Neuronal stem cell (in vitro differentiated cells): Measurements from ENCODE around the gene HSPA12B.
A peak's percentile ranks its signal among the peaks of the same experiment; 100 is the strongest.

Experiments used
- DNase-seq: peaks from one replicate; pipeline ENCODE4 v3.0.0-alpha.2; 2013; ENCODE audit warnings: low spot score
- H2AFZ ChIP-seq: one replicate; pipeline ENCODE4 v1.6.1; 2013; ENCODE audit warnings: mild to moderate bottlenecking, low read length, inconsistent platforms
- H2AK5ac ChIP-seq: 2 replicates; pipeline ENCODE4 v1.6.1; 2013; ENCODE audit warnings: low read depth, mild to moderate bottlenecking, inconsistent platforms, low read length, moderate library complexity, mixed read lengths
- H2BK120ac ChIP-seq: 2 replicates; pipeline ENCODE4 v1.6.1; 2013; ENCODE audit warnings: low read depth, mild to moderate bottlenecking, inconsistent platforms, low read length, moderate library complexity, mixed read lengths
- H2BK12ac ChIP-seq: one replicate; pipeline ENCODE4 v1.6.1; 2013; ENCODE audit warnings: low read length, inconsistent platforms
- H2BK15ac ChIP-seq: 2 replicates; pipeline ENCODE4 v1.6.1; 2013; ENCODE audit warnings: mild to moderate bottlenecking, low read length, inconsistent platforms, mixed read lengths
- H2BK5ac ChIP-seq: one replicate; pipeline ENCODE4 v1.6.1; 2013; ENCODE audit warnings: inconsistent platforms, mild to moderate bottlenecking, low read length, moderate library complexity
- H3K14ac ChIP-seq: one replicate; pipeline ENCODE4 v1.6.1; 2013; ENCODE audit warnings: low read length, inconsistent platforms
- H3K18ac ChIP-seq: 2 replicates; pipeline ENCODE4 v1.6.1; 2013; ENCODE audit warnings: low read length, inconsistent platforms
- H3K23ac ChIP-seq: 2 replicates; pipeline ENCODE4 v1.6.1; 2013; ENCODE audit warnings: low read depth, mild to moderate bottlenecking, mixed read lengths, low read length, inconsistent platforms; ENCODE audit not compliant: poor library complexity
- H3K27ac ChIP-seq: replicated peaks from 3 replicates; pipeline ENCODE4 v1.5.1; 2013; ENCODE audit warnings: low read length, inconsistent platforms
- H3K27me3 ChIP-seq, 3 experiments: 2 replicates each; pipeline ENCODE4 v1.6.1; 2013; ENCODE audit warnings: low read length in 3 of 3, mild to moderate bottlenecking in 2 of 3, inconsistent platforms in 1 of 3, low read depth in 1 of 3, mixed read lengths in 1 of 3, moderate library complexity in 1 of 3; ENCODE audit not compliant: control insufficient read depth in 3 of 3, insufficient read depth in 3 of 3
- H3K36me3 ChIP-seq, 2 donors: replicated peaks in 1 of 2; 2 replicates each; pipeline ENCODE4 v1.6.1; 2013; ENCODE audit warnings: low read length in 2 of 2; ENCODE audit not compliant: control insufficient read depth in 2 of 2, insufficient read depth in 2 of 2
- H3K4ac ChIP-seq: 2 replicates; pipeline ENCODE4 v1.6.1; 2013; ENCODE audit warnings: inconsistent platforms, mild to moderate bottlenecking, low read length, moderate library complexity
- H3K4me1 ChIP-seq, 2 donors: 1 replicate in 1 of 2; 2 replicates in 1 of 2; pipeline ENCODE4 v1.6.1; 2013; ENCODE audit warnings: low read length in 2 of 2, low read depth in 1 of 2; ENCODE audit not compliant: control insufficient read depth in 2 of 2, insufficient read depth in 1 of 2
- H3K4me2 ChIP-seq: one replicate; pipeline ENCODE4 v1.6.1; 2013; ENCODE audit warnings: mild to moderate bottlenecking, low read length, inconsistent platforms; ENCODE audit not compliant: insufficient read depth, poor library complexity, severe bottlenecking
- H3K4me3 ChIP-seq, 2 donors: 2 replicates each; pipeline ENCODE4 v1.5.1; 2013; ENCODE audit warnings: low read length in 2 of 2, mild to moderate bottlenecking in 2 of 2, inconsistent platforms in 1 of 2, moderate library complexity in 1 of 2
- H3K79me1 ChIP-seq: one replicate; pipeline ENCODE4 v1.6.1; 2013; ENCODE audit warnings: low read depth, mild to moderate bottlenecking, inconsistent platforms, low read length, moderate library complexity
- H3K9ac ChIP-seq: one replicate; pipeline ENCODE4 v1.6.1; 2013; ENCODE audit warnings: mild to moderate bottlenecking, low read depth, low read length, inconsistent platforms; ENCODE audit not compliant: poor library complexity
- H3K9me3 ChIP-seq, 2 donors: replicated peaks in 1 of 2; 2 replicates each; pipeline versions ENCODE3 to v1.6.1; 2013; ENCODE audit warnings: low read length in 2 of 2, mild to moderate bottlenecking in 2 of 2, inconsistent platforms in 1 of 2, low read depth in 1 of 2, mixed read lengths in 1 of 2, moderate library complexity in 1 of 2; ENCODE audit not compliant: control insufficient read depth in 2 of 2, insufficient read depth in 1 of 2
- H4K8ac ChIP-seq: one replicate; pipeline ENCODE4 v1.6.1; 2013; ENCODE audit warnings: low read depth, mild to moderate bottlenecking, inconsistent platforms, low read length, moderate library complexity
- H4K91ac ChIP-seq: one replicate; pipeline ENCODE4 v1.6.1; 2013; ENCODE audit warnings: low read length, low read depth, mild to moderate bottlenecking, inconsistent platforms; ENCODE audit not compliant: poor library complexity
- WGBS, 2 donors: extraction: QIAGEN DNeasy Blood & Tissue Kit; methylation state at CpG; one replicate each; pipeline ENCODE4 v1.1.7; 2013; ENCODE audit warnings: missing lambda C conversion rate in 2 of 2, mixed read lengths in 1 of 2; ENCODE audit not compliant: insufficient read length in 2 of 2, insufficient replicate concordance in 1 of 2; ENCODE audit errors: extremely low coverage in 2 of 2; 5-methylcytosine and 5-hydroxymethylcytosine counted together

Gene HSPA12B

GRCh38 chr20:3694864-3695263 is 37.6 kb upstream of the HSPA12B start:
- Histone ChIP-seq H3K27me3 (peaks cover 0 to 12% (median 0%) of the 10 kb centered on the region in 3 experiments), H3K27ac (no peak overlapping the region), H3K4ac (no peak overlapping the region), H3K18ac (peak overlapping the region; percentile 28), H2BK120ac (no peak overlapping the region), H3K23ac (no peak overlapping the region), H2AK5ac (no peak overlapping the region), H3K4me2 (no peak overlapping the region), H3K79me1 (no peaks in the 10 kb centered on the region), H4K8ac (no peak overlapping the region), H3K9ac (no peak overlapping the region), H3K36me3 (no peaks in the 10 kb centered on the region), H3K14ac (no peak overlapping the region), H3K4me1 (no peaks in the 10 kb centered on the region), H2AFZ (no peak overlapping the region), H2BK12ac (no peak overlapping the region), H3K9me3 (peaks cover 0 to 6% of the 10 kb centered on the region in 2 donors), H2BK5ac (peak overlapping the region; percentile 19), H4K91ac (no peak overlapping the region), H3K4me3 (no peak overlapping the region), H2BK15ac (no peak overlapping the region)
- WGBS, 2 donors, result no CpG with 5 or more reads among the region's 5 CpGs
- DNase-seq, result no peak

- no peaks in the 10 kb centered on the region for H3K79me1 ChIP-seq
- no peak overlapping the region for H2BK12ac ChIP-seq
- no peak overlapping the region for H2AFZ ChIP-seq
- no peak overlapping the region for H3K23ac ChIP-seq
- no peak for DNase-seq
- no peak overlapping the region for H3K27ac ChIP-seq
- H4K8ac ChIP-seq, result no peak overlapping the region
- H3K4me3 ChIP-seq, result no peak overlapping the region
- no peak overlapping the region for H3K4me2 ChIP-seq
- H3K4me1 ChIP-seq, result no peaks in the 10 kb centered on the region
- peaks cover 0 to 6% of the 10 kb centered on the region in 2 donors for H3K9me3 ChIP-seq
- H3K27me3 ChIP-seq, result peaks cover 0 to 6% (median 0%) of the 10 kb centered on the region in 3 experiments
- H3K9ac ChIP-seq, result no peak overlapping the region
- no peak overlapping the region for H4K91ac ChIP-seq
- no peak overlapping the region for H3K18ac ChIP-seq
- no CpG with 5 or more reads among the region's 1 CpG for WGBS, 2 donors
- H3K4ac ChIP-seq, result no peak overlapping the region
- no peak overlapping the region for H2BK120ac ChIP-seq
- no peak overlapping the region for H3K14ac ChIP-seq
- no peak overlapping the region for H2AK5ac ChIP-seq
- H2BK15ac ChIP-seq, result no peak overlapping the region
- H2BK5ac ChIP-seq, result no peak overlapping the region
- no peaks in the 10 kb centered on the region for H3K36me3 ChIP-seq
These were observed 36.3 kb upstream of the HSPA12B start for GRCh38 chr20:3696200-3696599.

- Histone ChIP-seq H3K27me3 (peaks cover 0 to 6% (median 0%) of the 10 kb centered on the region in 3 experiments), H3K18ac (peak overlapping the region; percentile 71), H3K14ac (peak overlapping the region; percentile 47), H3K27ac (no peak overlapping the region), H3K79me1 (no peaks in the 10 kb centered on the region), H3K4me2 (no peak overlapping the region), H3K9ac (no peak overlapping the region), H2BK12ac (peak overlapping the region; percentile 22), H3K4me1 (no peaks in the 10 kb centered on the region), H4K91ac (no peak overlapping the region), H2AFZ (no peak overlapping the region), H4K8ac (peak overlapping the region; percentile 23), H3K4me3 (no peak overlapping the region), H2BK5ac (no peak overlapping the region), H2BK15ac (no peak overlapping the region), H3K36me3 (no peaks in the 10 kb centered on the region), H2AK5ac (peak overlapping the region; percentile 94), H3K4ac (no peak overlapping the region), H3K9me3 (peaks cover 0 to 6% of the 10 kb centered on the region in 2 donors), H3K23ac (no peak overlapping the region), H2BK120ac (no peak overlapping the region)
- DNase-seq, result no peak
- no CpG with 5 or more reads among the region's 15 CpGs for WGBS, 2 donors
These were observed 35.5 kb upstream of the HSPA12B start for GRCh38 chr20:3696745-3697587.

- peak overlapping the region; percentile 58 for H3K18ac ChIP-seq
- H3K23ac ChIP-seq, result no peak overlapping the region
- no peak overlapping the region for H3K4me2 ChIP-seq
- peak overlapping the region; percentile 23 for H4K8ac ChIP-seq
- no peak overlapping the region for H3K27ac ChIP-seq
- H2BK120ac ChIP-seq, result no peak overlapping the region
- no CpG with 5 or more reads among the region's 18 CpGs for WGBS, 2 donors
- H2AFZ ChIP-seq, result no peak overlapping the region
- peak overlapping the region; percentile 74 for H3K9ac ChIP-seq
- H2AK5ac ChIP-seq, result peak overlapping the region; percentile 94
- peaks cover 0 to 6% (median 0%) of the 10 kb centered on the region in 3 experiments for H3K27me3 ChIP-seq
- peak overlapping the region; percentile 46 for H2BK12ac ChIP-seq
- no peak for DNase-seq
- H3K36me3 ChIP-seq, result no peaks in the 10 kb centered on the region
- peaks cover 0 to 6% of the 10 kb centered on the region in 2 donors for H3K9me3 ChIP-seq
- H3K4me1 ChIP-seq, result no peaks in the 10 kb centered on the region
- no peaks in the 10 kb centered on the region for H3K79me1 ChIP-seq
- H3K14ac ChIP-seq, result peak overlapping the region; percentile 14
- no peak overlapping the region for H3K4me3 ChIP-seq
- no peak overlapping the region for H2BK5ac ChIP-seq
- no peak overlapping the region for H2BK15ac ChIP-seq
- no peak overlapping the region for H4K91ac ChIP-seq
- H3K4ac ChIP-seq, result no peak overlapping the region
These were observed 34.7 kb upstream of the HSPA12B start for GRCh38 chr20:3697588-3698305.
